Breast epithelium (tissue), 4 donors: Measurements from ENCODE around the gene PLCE1. TPM values are rescaled to one million over a fixed set of nuclear protein-coding genes. Genes with fewer than 3 reads are reported as not detected.

ENCODE experiments used
- DNase-seq, 2 donors: peaks; one replicate each; pipeline ENCODE4 v3.0.0-alpha.2; 2019; ENCODE audit warnings: low spot score in 2 of 2
- H3K27ac ChIP-seq, 2 donors: fragments of 200-600 bp; sonication (generic) in 1 of 2; one replicate each; pipeline ENCODE4 v1.5.1; 2016 to 2019; ENCODE audit warnings: mild to moderate bottlenecking in 1 of 2
- H3K27me3 ChIP-seq, 2 donors: fragments of 200-600 bp; sonication (generic) in 1 of 2; one replicate each; pipeline versions ENCODE4 v1.5.1 to v1.6.0; 2017 to 2019; ENCODE audit warnings: control low read depth in 1 of 2, mild to moderate bottlenecking in 1 of 2
- H3K36me3 ChIP-seq: fragments of 200-600 bp; one replicate; pipeline ENCODE4 v1.5.1; 2019
- H3K4me1 ChIP-seq, 2 donors: fragments of 200-600 bp; sonication (generic); one replicate each; pipeline ENCODE4 v1.5.1; 2016 to 2019; ENCODE audit warnings: control low read depth in 1 of 2
- H3K4me3 ChIP-seq, 3 donors: fragments of 200-600 bp; sonication (generic); 1 replicate in 2 of 3; 2 replicates in 1 of 3; pipeline ENCODE4 v1.5.1; 2016 to 2019; ENCODE audit warnings: mild to moderate bottlenecking in 3 of 3, moderate library complexity in 2 of 3
- H3K9me3 ChIP-seq, 2 donors: fragments of 200-600 bp; sonication (generic) in 1 of 2; one replicate each; pipeline ENCODE4 v1.5.1; 2016 to 2019; ENCODE audit warnings: control low read depth in 1 of 2
- CTCF ChIP-seq, 3 donors: fragments of 450-650 bp; IDR thresholded peaks; one replicate each; pipeline ENCODE4 v1.5.1; 2016 to 2017; ENCODE audit warnings: antibody characterized with exemption in 3 of 3, mild to moderate bottlenecking in 3 of 3, moderate library complexity in 3 of 3
- POLR2A ChIP-seq: fragments of 450-650 bp; IDR thresholded peaks from one replicate; pipeline ENCODE4 v1.6.1; 2016; ENCODE audit warnings: antibody characterized with exemption, mild to moderate bottlenecking, moderate library complexity
- POLR2AphosphoS5 ChIP-seq, 3 donors: sonication (generic); formaldehyde crosslinking; IDR thresholded peaks; one replicate each; pipeline ENCODE4 v1.6.1; 2017; ENCODE audit warnings: antibody characterized with exemption in 3 of 3
- intact Hi-C: fragments of 100-400 bp; cut with DNase I; formaldehyde crosslinking; loops from one replicate; pipeline ENCODE4 v1.15.1; 2023; ENCODE audit warnings: low total_unique reads
- total RNA-seq, 3 donors: library from RNA; depleted of rRNA; stranded (reverse); fragments of >200 nt; gene quantifications; one replicate each; pipeline ENCODE4 v1.1.0, GENCODE V29; 2016

The PLCE1 gene
- total RNA-seq, 3 donors from 2014 or later: 6.2 to 14.1 (median 7.0) TPM

GRCh38 chr10:94003488-94003887, 9.8 kb downstream of the PLCE1 start:
- Histone ChIP-seq H3K36me3 (no peaks in the 10 kb centered on the region), H3K4me1 (no peaks in the 10 kb centered on the region), H3K27me3 (no peaks in the 10 kb centered on the region), H3K9me3 (no peaks in the 10 kb centered on the region), H3K27ac (no peak overlapping the region), H3K4me3 (no peak overlapping the region)
- TF ChIP-seq POLR2AphosphoS5 (IDR thresholded peaks at IDR 0.05) (no peak), POLR2A (no peak), CTCF (IDR thresholded peaks at IDR 0.05) (no peak)
- DNase-seq: no peak
- intact Hi-C loops: no loop called here

GRCh38 chr10:94005050-94005449, 11.3 kb downstream of the PLCE1 start:
- H3K9me3 ChIP-seq: no peaks in the 10 kb centered on the region
- H3K4me1 ChIP-seq: no peaks in the 10 kb centered on the region
- H3K36me3 ChIP-seq: no peaks in the 10 kb centered on the region
- peak overlapping the region; percentile 15 to 26 for H3K27ac ChIP-seq
- H3K27me3 ChIP-seq: no peaks in the 10 kb centered on the region
- peak in 1 of 2 donors; percentile 85 for DNase-seq
- intact Hi-C loops: no loop called here
- H3K4me3 ChIP-seq: no peak overlapping the region
- TF ChIP-seq POLR2AphosphoS5 (IDR thresholded peaks at IDR 0.05) (no peak), CTCF (IDR thresholded peaks at IDR 0.05) (no peak), POLR2A (no peak)

- H3K27ac ChIP-seq: peak overlapping the region; percentile 46 to 66
- TF ChIP-seq POLR2A (no peak), CTCF (IDR thresholded peaks at IDR 0.05) (no peak), POLR2AphosphoS5 (IDR thresholded peaks at IDR 0.05) (no peak)
- no peaks in the 10 kb centered on the region for H3K4me1 ChIP-seq
- H3K36me3 ChIP-seq: no peaks in the 10 kb centered on the region
- no peaks in the 10 kb centered on the region for H3K27me3 ChIP-seq
- DNase-seq: peak in 1 of 2 donors; percentile 28
- H3K9me3 ChIP-seq: no peaks in the 10 kb centered on the region
- H3K4me3 ChIP-seq: no peak overlapping the region
- intact Hi-C loops: no loop called here
Observed at GRCh38 chr10:94006591-94007550, 13.1 kb downstream of the PLCE1 start.

GRCh38 chr10:94008526-94008925, 14.8 kb downstream of the PLCE1 start:
- Histone ChIP-seq H3K4me1 (no peaks in the 10 kb centered on the region), H3K4me3 (no peak overlapping the region), H3K9me3 (no peaks in the 10 kb centered on the region), H3K27ac (no peak overlapping the region), H3K27me3 (no peaks in the 10 kb centered on the region), H3K36me3 (no peaks in the 10 kb centered on the region)
- DNase-seq: no peak
- no peak for TF ChIP-seq CTCF (IDR thresholded peaks at IDR 0.05)
- no peak for TF ChIP-seq POLR2AphosphoS5 (IDR thresholded peaks at IDR 0.05)
- no peak for TF ChIP-seq POLR2A
- intact Hi-C loops: no loop called here

GRCh38 chr10:94010116-94010515, 16.4 kb downstream of the PLCE1 start:
- intact Hi-C loops: no loop called here
- TF ChIP-seq POLR2AphosphoS5 (IDR thresholded peaks at IDR 0.05) (no peak), POLR2A (no peak), CTCF (IDR thresholded peaks at IDR 0.05) (no peak)
- no peaks in the 10 kb centered on the region for H3K27me3 ChIP-seq
- H3K36me3 ChIP-seq: no peaks in the 10 kb centered on the region
- H3K4me1 ChIP-seq: no peaks in the 10 kb centered on the region
- H3K27ac ChIP-seq: no peak overlapping the region
- DNase-seq: no peak
- H3K4me3 ChIP-seq: no peak overlapping the region
- no peaks in the 10 kb centered on the region for H3K9me3 ChIP-seq
